Heart right ventricle (tissue), 16 donors: ENCODE results near the gene CD300LF. TPM values are rescaled to one million over a fixed set of nuclear protein-coding genes. Genes with fewer than 3 reads are reported as not detected.
A peak's percentile ranks its signal among the peaks of the same experiment; 100 is the strongest.

Source experiments
- ATAC-seq, 8 donors: fragments of 200-7000 bp; cut with Tn5 transposase; one replicate each; pipeline ENCODE4 v1.9.1; 2020; ENCODE audit warnings: mild to moderate bottlenecking in 8 of 8, moderate library complexity in 8 of 8, moderate number of reproducible peaks in 1 of 8
- DNase-seq, 2 donors: peaks; one replicate each; pipeline ENCODE4 v3.0.0-alpha.2; 2020
- H3K27ac ChIP-seq, 10 donors: fragments of 200-600 bp; sonication (generic) in 2 of 10; one replicate each; pipeline versions ENCODE4 v1.5.0 to v1.8.0; 2020 to 2022; ENCODE audit warnings: mild to moderate bottlenecking in 3 of 10
- H3K27me3 ChIP-seq, 7 donors: fragments of 200-600 bp; one replicate each; pipeline ENCODE4 v1.8.0; 2021 to 2022; ENCODE audit warnings: mild to moderate bottlenecking in 2 of 7
- H3K36me3 ChIP-seq, 9 donors: fragments of 200-600 bp; sonication (generic) in 1 of 9; one replicate each; pipeline versions ENCODE4 v1.5.0 to v1.8.0; 2020 to 2022; ENCODE audit warnings: mild to moderate bottlenecking in 2 of 9
- H3K4me1 ChIP-seq, 9 donors: fragments of 200-600 bp; sonication (generic) in 1 of 9; one replicate each; pipeline versions ENCODE4 v1.5.0 to v1.8.0; 2020 to 2022; ENCODE audit warnings: mild to moderate bottlenecking in 4 of 9
- H3K4me3 ChIP-seq, 10 donors: fragments of 200-600 bp; sonication (generic) in 2 of 10; one replicate each; pipeline versions ENCODE4 v1.5.0 to v1.8.0; 2020 to 2022; ENCODE audit warnings: mild to moderate bottlenecking in 7 of 10, moderate library complexity in 2 of 10
- H3K9me3 ChIP-seq, 11 donors: fragments of 200-600 bp in 10 of 11; sonication (generic) in 2 of 11; one replicate each; pipeline versions ENCODE4 v1.5.0 to v1.8.0; 2013 to 2022; ENCODE audit warnings: mild to moderate bottlenecking in 2 of 11, control low read depth in 1 of 11, moderate library complexity in 1 of 11
- CTCF ChIP-seq, 9 donors: fragments of 200-600 bp; sonication (generic) in 2 of 9; IDR thresholded peaks; one replicate each; pipeline versions ENCODE4 v1.5.0 to v1.8.0; 2021 to 2022; ENCODE audit warnings: antibody characterized with exemption in 9 of 9, mild to moderate bottlenecking in 5 of 9, moderate library complexity in 1 of 9
- WGBS, 2 donors: extraction: QIAGEN DNeasy Blood & Tissue Kit; methylation state at CpG; one replicate each; pipeline ENCODE4 v1.1.7; 2013; ENCODE audit warnings: inconsistent platforms in 1 of 2; 5-methylcytosine and 5-hydroxymethylcytosine counted together
- intact Hi-C, 10 donors: fragments of 100-400 bp; cut with DNase I; formaldehyde crosslinking; loops; one replicate each; pipeline versions ENCODE4 v1.11.1 to v1.14.2; 2022
- microRNA-seq, 2 donors: library from miRNA; unstranded; fragments of <30 nt; microRNA quantifications; one replicate each; pipeline ENCODE4 v1.2.0, GENCODE V29; 2021
- polyA plus RNA-seq, 2 donors: library from polyadenylated mRNA; stranded (reverse); fragments of 200-250 nt; gene quantifications; one replicate each; pipeline ENCODE4 v1.2.3, GENCODE V29; 2013
- total RNA-seq, 10 donors: library from RNA; stranded (reverse); fragmentation: NEBNext Ultra II Directional in 3 of 10; extraction: Animal tissue kit (Norgen Biotek cat#: 25700) in 3 of 10; gene quantifications; one replicate each; pipeline versions ENCODE4 v1.2.1 to v1.2.4, GENCODE V29; 2021 to 2023
- donor health status: Arrhythmogenic right ventricular cardiomyopathy.
- donor health status: ischemic (EF 13 %, LVEDD 7.1; RV severe dilation, severe dysfunction).
- donor health status: healthy with polysubstance abuse.
- donor health status: DM: no; HTN: yes; CAD: no.
- donor health status: DM: no; HTN: no; CAD: no.
- donor health status: ischemic (EF 25% LVEDD 6.9; RV normal size, moderate dysfunction).
- donor health status: ischemic (EF 25% LVEDD 5.7; RV mildly dilated, moderate dysfunction).
- donor health status: healthy.
- donor health status: DM: yes; HTN: yes; CAD: no.
- donor health status: Ischemic cardiomyopathy.
- donor health status: ischemic (EF 35%, LVEDD 5.7; RV mildly dilated, moderate dysfunction).
- donor health status: nonischemic (EF 11% LVEDD 7.7; RV severe dilation, severe dysfunction).
- donor health status: DM: yes; HTN: yes; CAD: no.
- donor health status: PGD.
- donor health status: ischemic (EF 29% LVEDD 5.4; RV normal size, mild dysfunction).
- donor health status: nonischemic (EF 23%, LVEDD 6.1; RV moderate dilation, normal function).

CD300LF gene
- total and polyA plus RNA-seq, 12 donors: 0.13 to 4.5 (median 0.34) TPM; not detected in 3

- ATAC-seq (peak; percentile 48 to 93 (median 56)), DNase-seq (no peak)
- no peak overlapping the region for H3K27ac ChIP-seq
- peaks cover 0 to 78% (median 59%) of the 10 kb centered on the region in 7 donors for H3K27me3 ChIP-seq
- H3K4me3 ChIP-seq: no peak overlapping the region
- no peak for TF ChIP-seq CTCF (IDR thresholded peaks at IDR 0.05)
- intact Hi-C loops: no loop called here
- 19 to 24% methylated on average over 9 of the region's 9 CpGs for WGBS, 2 donors
- H3K4me1 ChIP-seq: peaks cover 0 to 5% (median 0%) of the 10 kb centered on the region in 9 donors
- H3K9me3 ChIP-seq: no peaks in the 10 kb centered on the region
- no peaks in the 10 kb centered on the region for H3K36me3 ChIP-seq
Observed at GRCh38 chr17:74647871-74648672, 64.7 kb downstream of the CD300LF start.

GRCh38 chr17:74646231-74646630 lies 66.5 kb downstream of the CD300LF start:
- intact Hi-C loops: no loop called here
- DNase-seq (no peak), ATAC-seq (no peak)
- Histone ChIP-seq H3K36me3 (no peaks in the 10 kb centered on the region), H3K4me3 (no peak overlapping the region), H3K4me1 (peaks cover 0 to 9% (median 0%) of the 10 kb centered on the region in 9 donors), H3K27me3 (peaks cover 0 to 72% (median 52%) of the 10 kb centered on the region in 7 donors), H3K27ac (no peak overlapping the region), H3K9me3 (no peaks in the 10 kb centered on the region)
- peak in 2 of 9 donors; percentile 9 to 43 for TF ChIP-seq CTCF (IDR thresholded peaks at IDR 0.05)
- WGBS, 2 donors: 62 to 67% methylated on average over 3 of the region's 3 CpGs

- Histone ChIP-seq H3K9me3 (no peaks in the 10 kb centered on the region), H3K4me1 (peaks cover 0 to 21% (median 0%) of the 10 kb centered on the region in 9 donors), H3K36me3 (no peaks in the 10 kb centered on the region), H3K27me3 (peaks cover 0 to 72% (median 49%) of the 10 kb centered on the region in 7 donors), H3K4me3 (no peak overlapping the region), H3K27ac (no peak overlapping the region)
- ATAC-seq (no peak), DNase-seq (no peak)
- 72 to 74% methylated on average over 2 of the region's 2 CpGs for WGBS, 2 donors
- no peak for TF ChIP-seq CTCF (IDR thresholded peaks at IDR 0.05)
- intact Hi-C loops: no loop called here
Observed at GRCh38 chr17:74645010-74645409, 67.7 kb downstream of the CD300LF start.

GRCh38 chr17:74644419-74644818 lies 68.3 kb downstream of the CD300LF start:
- no peak for DNase-seq
- WGBS, 2 donors: 83 to 89% methylated on average over 2 of the region's 2 CpGs
- H3K36me3 ChIP-seq: no peaks in the 10 kb centered on the region
- H3K27ac ChIP-seq: no peak overlapping the region
- intact Hi-C loops: no loop called here
- no peak for TF ChIP-seq CTCF (IDR thresholded peaks at IDR 0.05)
- no peak for ATAC-seq
- peaks cover 0 to 27% (median 0%) of the 10 kb centered on the region in 9 donors for H3K4me1 ChIP-seq
- H3K4me3 ChIP-seq: no peak overlapping the region
- peaks cover 0 to 76% (median 48%) of the 10 kb centered on the region in 7 donors for H3K27me3 ChIP-seq
- H3K9me3 ChIP-seq: no peaks in the 10 kb centered on the region

Small RNA genes within 50 kb of the gene (microRNA-seq; reads per million reads assigned to microRNA genes)
- gene MIR3615: 15.6 to 21.5 reads per million in 2 donors

Other genes starting within 250 kb of the CD300LF start
- gene CD300A, start 246.3 kb downstream of the CD300LF start, total RNA-seq: 10 to 100 TPM in 1 of 10 donors, 1 to 10 TPM in 4, under 1 TPM in 5; 0.38 to 13.1 (median 1.4) TPM
- gene CD300A, start 246.3 kb downstream of the CD300LF start, polyA plus RNA-seq: 1 to 10 TPM in 1 of 2 donors, under 1 TPM in 1; 0.95 to 1.9 TPM
- gene CD300LB, start 181.4 kb downstream of the CD300LF start, total RNA-seq: 1 to 10 TPM in 1 of 10 donors, under 1 TPM in 5, not detected in 4; 0.14 to 1.7 (median 0.26) TPM
- gene CD300LB, start 181.4 kb downstream of the CD300LF start, polyA plus RNA-seq: under 1 TPM in 1 of 2 donors, not detected in 1; 0.25 TPM
- gene CD300C, start 166.8 kb downstream of the CD300LF start, total RNA-seq: 1 to 10 TPM in 1 of 10 donors, under 1 TPM in 9; 0.21 to 3.2 (median 0.55) TPM
- gene CD300C, start 166.8 kb downstream of the CD300LF start, polyA plus RNA-seq: under 1 TPM; 0.22 to 0.65 TPM
- gene CD300H, start 145.4 kb downstream of the CD300LF start, total RNA-seq: under 1 TPM in 2 of 10 donors, not detected in 8; 0.49 to 0.97 TPM
- not detected for gene CD300H, start 145.4 kb downstream of the CD300LF start, polyA plus RNA-seq
- gene CD300LD, start 120.6 kb downstream of the CD300LF start, total RNA-seq: not detected
- gene CD300LD, start 120.6 kb downstream of the CD300LF start, polyA plus RNA-seq: not detected
- 1 to 10 TPM in 1 of 10 donors, under 1 TPM in 9; 0.20 to 4.9 (median 0.35) TPM for gene CD300E, start 89.2 kb downstream of the CD300LF start, total RNA-seq
- under 1 TPM; 0.07 to 0.91 TPM for gene CD300E, start 89.2 kb downstream of the CD300LF start, polyA plus RNA-seq
- 1 to 10 TPM in 9 of 10 donors, under 1 TPM in 1; 0.95 to 2.8 (median 1.6) TPM for gene RAB37, start 24.3 kb upstream of the CD300LF start, total RNA-seq
- gene RAB37, start 24.3 kb upstream of the CD300LF start, polyA plus RNA-seq: 1 to 10 TPM in 1 of 2 donors, under 1 TPM in 1; 0.93 to 2.7 TPM
- gene NHERF1, start 35.7 kb upstream of the CD300LF start, total RNA-seq: 10 to 100 TPM in 6 of 10 donors, 1 to 10 TPM in 4; 6.7 to 33.4 (median 12.7) TPM
- gene NHERF1, start 35.7 kb upstream of the CD300LF start, polyA plus RNA-seq: 10 to 100 TPM in 1 of 2 donors, 1 to 10 TPM in 1; 6.9 to 24.5 TPM
- gene NAT9, start 63.4 kb upstream of the CD300LF start, total RNA-seq: 10 to 100 TPM; 10.6 to 25.9 (median 17.0) TPM
- 10 to 100 TPM; 33.6 to 42.9 TPM for gene NAT9, start 63.4 kb upstream of the CD300LF start, polyA plus RNA-seq
- gene GRIN2C, start 147.0 kb upstream of the CD300LF start, total RNA-seq: under 1 TPM; 0.13 to 0.66 (median 0.27) TPM
- under 1 TPM; 0.44 to 0.61 TPM for gene GRIN2C, start 147.0 kb upstream of the CD300LF start, polyA plus RNA-seq
- gene FDXR, start 160.1 kb upstream of the CD300LF start, total RNA-seq: 1 to 10 TPM; 2.4 to 6.3 (median 3.9) TPM
- gene FDXR, start 160.1 kb upstream of the CD300LF start, polyA plus RNA-seq: 1 to 10 TPM; 3.3 to 5.3 TPM
- not detected for gene FADS6, start 180.7 kb upstream of the CD300LF start, total RNA-seq
- not detected for gene FADS6, start 180.7 kb upstream of the CD300LF start, polyA plus RNA-seq
- not detected for gene USH1G, start 210.3 kb upstream of the CD300LF start, total RNA-seq
- gene USH1G, start 210.3 kb upstream of the CD300LF start, polyA plus RNA-seq: not detected
- gene OTOP2, start 211.3 kb upstream of the CD300LF start, total RNA-seq: not detected
- gene OTOP2, start 211.3 kb upstream of the CD300LF start, polyA plus RNA-seq: not detected
- not detected for gene OTOP3, start 223.0 kb upstream of the CD300LF start, total RNA-seq
- gene OTOP3, start 223.0 kb upstream of the CD300LF start, polyA plus RNA-seq: not detected